ENCODE data around the gene EXT2.

The EXT2 gene

GRCh38 chr11:44125598-44125997 lies 30.1 kb downstream of the EXT2 start:
- TF ChIP-seq CTCF (IDR thresholded peaks at IDR 0.05; ENCODE audit: low read depth, low read length): no peak
- in situ Hi-C loops (cut with HindIII; ENCODE audit: low sequenced_read_pairs): no loop called here
- DNase-seq (ENCODE audit: low read depth, low spot score): no peak
- H3K4me3 ChIP-seq (ENCODE audit: low read depth, low read length): no peak overlapping the region

- no peak for TF ChIP-seq CTCF (IDR thresholded peaks at IDR 0.05; ENCODE audit: low read depth, low read length)
- in situ Hi-C loops (cut with HindIII; ENCODE audit: low sequenced_read_pairs): no loop called here
- no peak overlapping the region for H3K4me3 ChIP-seq (ENCODE audit: low read depth, low read length)
- DNase-seq (ENCODE audit: low read depth, low spot score): no peak
Observed at GRCh38 chr11:44126304-44126703, 30.8 kb downstream of the EXT2 start.

- TF ChIP-seq CTCF (IDR thresholded peaks at IDR 0.05; ENCODE audit: low read depth, low read length): no peak
- no peak for DNase-seq (ENCODE audit: low read depth, low spot score)
- in situ Hi-C loops (cut with HindIII; ENCODE audit: low sequenced_read_pairs): no loop called here
- no peak overlapping the region for H3K4me3 ChIP-seq (ENCODE audit: low read depth, low read length)
Observed at GRCh38 chr11:44127130-44127529, 31.7 kb downstream of the EXT2 start.

- DNase-seq (ENCODE audit: low read depth, low spot score): no peak
- no peak overlapping the region for H3K4me3 ChIP-seq (ENCODE audit: low read depth, low read length)
- in situ Hi-C loops (cut with HindIII; ENCODE audit: low sequenced_read_pairs): no loop called here
- TF ChIP-seq CTCF (IDR thresholded peaks at IDR 0.05; ENCODE audit: low read depth, low read length): no peak
Observed at GRCh38 chr11:44128729-44129128, 33.3 kb downstream of the EXT2 start.

GRCh38 chr11:44130751-44131150 lies 35.3 kb downstream of the EXT2 start:
- TF ChIP-seq CTCF (IDR thresholded peaks at IDR 0.05; ENCODE audit: low read depth, low read length): no peak
- in situ Hi-C loops (cut with HindIII; ENCODE audit: low sequenced_read_pairs): no loop called here
- no peak overlapping the region for H3K4me3 ChIP-seq (ENCODE audit: low read depth, low read length)
- no peak for DNase-seq (ENCODE audit: low read depth, low spot score)

- in situ Hi-C loops (cut with HindIII; ENCODE audit: low sequenced_read_pairs): no loop called here
- DNase-seq (ENCODE audit: low read depth, low spot score): peak; percentile 62
Observed at GRCh38 chr11:44133335-44133946, 38.0 kb downstream of the EXT2 start.

More at GRCh38 chr11:44133335-44133946, 38.0 kb downstream of the EXT2 start:
- H3K4me3 ChIP-seq (ENCODE audit: low read depth, low read length): no peak overlapping the region
- TF ChIP-seq CTCF (IDR thresholded peaks at IDR 0.05; ENCODE audit: low read depth, low read length): peak; percentile 76

Measured in astrocyte of the spinal cord (primary cell).